ENCODE data around the gene ABRACL.

DNA sequence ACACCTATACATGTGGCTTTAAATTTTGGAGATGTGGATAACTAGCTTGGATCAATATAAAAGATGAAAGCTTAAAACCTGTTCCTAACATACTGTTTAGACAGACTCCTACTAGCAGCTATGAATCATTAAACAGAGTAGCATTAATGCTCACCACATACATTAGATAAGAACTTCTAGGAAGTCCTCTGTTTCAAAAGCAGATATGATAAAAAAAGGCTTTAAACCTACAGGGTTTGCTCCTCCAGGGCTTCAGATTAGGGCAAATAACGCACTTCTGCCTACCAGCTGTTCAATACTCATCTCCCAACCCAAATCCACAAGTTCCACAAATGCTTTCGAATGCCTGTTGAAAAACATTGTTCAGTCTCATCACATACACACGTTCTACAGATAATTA is 42.0 kb upstream of the ABRACL start:
- TF ChIP-seq, protein P1, sequence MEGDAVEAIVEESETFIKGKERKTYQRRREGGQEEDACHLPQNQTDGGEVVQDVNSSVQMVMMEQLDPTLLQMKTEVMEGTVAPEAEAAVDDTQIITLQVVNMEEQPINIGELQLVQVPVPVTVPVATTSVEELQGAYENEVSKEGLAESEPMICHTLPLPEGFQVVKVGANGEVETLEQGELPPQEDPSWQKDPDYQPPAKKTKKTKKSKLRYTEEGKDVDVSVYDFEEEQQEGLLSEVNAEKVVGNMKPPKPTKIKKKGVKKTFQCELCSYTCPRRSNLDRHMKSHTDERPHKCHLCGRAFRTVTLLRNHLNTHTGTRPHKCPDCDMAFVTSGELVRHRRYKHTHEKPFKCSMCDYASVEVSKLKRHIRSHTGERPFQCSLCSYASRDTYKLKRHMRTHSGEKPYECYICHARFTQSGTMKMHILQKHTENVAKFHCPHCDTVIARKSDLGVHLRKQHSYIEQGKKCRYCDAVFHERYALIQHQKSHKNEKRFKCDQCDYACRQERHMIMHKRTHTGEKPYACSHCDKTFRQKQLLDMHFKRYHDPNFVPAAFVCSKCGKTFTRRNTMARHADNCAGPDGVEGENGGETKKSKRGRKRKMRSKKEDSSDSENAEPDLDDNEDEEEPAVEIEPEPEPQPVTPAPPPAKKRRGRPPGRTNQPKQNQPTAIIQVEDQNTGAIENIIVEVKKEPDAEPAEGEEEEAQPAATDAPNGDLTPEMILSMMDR (IDR thresholded peaks at IDR 0.05) = no peak
- no peak for TF ChIP-seq POLR2AphosphoS5 (IDR thresholded peaks at IDR 0.05; ENCODE audit: low read depth, low read length)
- TF ChIP-seq, protein P2, sequence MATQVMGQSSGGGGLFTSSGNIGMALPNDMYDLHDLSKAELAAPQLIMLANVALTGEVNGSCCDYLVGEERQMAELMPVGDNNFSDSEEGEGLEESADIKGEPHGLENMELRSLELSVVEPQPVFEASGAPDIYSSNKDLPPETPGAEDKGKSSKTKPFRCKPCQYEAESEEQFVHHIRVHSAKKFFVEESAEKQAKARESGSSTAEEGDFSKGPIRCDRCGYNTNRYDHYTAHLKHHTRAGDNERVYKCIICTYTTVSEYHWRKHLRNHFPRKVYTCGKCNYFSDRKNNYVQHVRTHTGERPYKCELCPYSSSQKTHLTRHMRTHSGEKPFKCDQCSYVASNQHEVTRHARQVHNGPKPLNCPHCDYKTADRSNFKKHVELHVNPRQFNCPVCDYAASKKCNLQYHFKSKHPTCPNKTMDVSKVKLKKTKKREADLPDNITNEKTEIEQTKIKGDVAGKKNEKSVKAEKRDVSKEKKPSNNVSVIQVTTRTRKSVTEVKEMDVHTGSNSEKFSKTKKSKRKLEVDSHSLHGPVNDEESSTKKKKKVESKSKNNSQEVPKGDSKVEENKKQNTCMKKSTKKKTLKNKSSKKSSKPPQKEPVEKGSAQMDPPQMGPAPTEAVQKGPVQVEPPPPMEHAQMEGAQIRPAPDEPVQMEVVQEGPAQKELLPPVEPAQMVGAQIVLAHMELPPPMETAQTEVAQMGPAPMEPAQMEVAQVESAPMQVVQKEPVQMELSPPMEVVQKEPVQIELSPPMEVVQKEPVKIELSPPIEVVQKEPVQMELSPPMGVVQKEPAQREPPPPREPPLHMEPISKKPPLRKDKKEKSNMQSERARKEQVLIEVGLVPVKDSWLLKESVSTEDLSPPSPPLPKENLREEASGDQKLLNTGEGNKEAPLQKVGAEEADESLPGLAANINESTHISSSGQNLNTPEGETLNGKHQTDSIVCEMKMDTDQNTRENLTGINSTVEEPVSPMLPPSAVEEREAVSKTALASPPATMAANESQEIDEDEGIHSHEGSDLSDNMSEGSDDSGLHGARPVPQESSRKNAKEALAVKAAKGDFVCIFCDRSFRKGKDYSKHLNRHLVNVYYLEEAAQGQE (IDR thresholded peaks at IDR 0.05; ENCODE audit: insufficient read depth in 1 of 2, low read depth in 2 of 2, low read length in 1 of 2) = no peak
- no peak for TF ChIP-seq TCF7L2 (IDR thresholded peaks at IDR 0.05; ENCODE audit: low read depth, low read length)
- no peak for TF ChIP-seq SIN3A (IDR thresholded peaks at IDR 0.05; ENCODE audit: borderline replicate concordance, insufficient read depth, low read depth, low read length)

Data from Panc1 (cell line).